ENCODE measurements around the gene ELF2. TPM values are rescaled to one million over a fixed set of nuclear protein-coding genes. Genes with fewer than 3 reads are reported as not detected.
A peak's percentile ranks its signal among the peaks of the same experiment; 100 is the strongest.

The ELF2 gene
- total RNA-seq, 1 donor from 2014 or later: 33.9 TPM

DNA sequence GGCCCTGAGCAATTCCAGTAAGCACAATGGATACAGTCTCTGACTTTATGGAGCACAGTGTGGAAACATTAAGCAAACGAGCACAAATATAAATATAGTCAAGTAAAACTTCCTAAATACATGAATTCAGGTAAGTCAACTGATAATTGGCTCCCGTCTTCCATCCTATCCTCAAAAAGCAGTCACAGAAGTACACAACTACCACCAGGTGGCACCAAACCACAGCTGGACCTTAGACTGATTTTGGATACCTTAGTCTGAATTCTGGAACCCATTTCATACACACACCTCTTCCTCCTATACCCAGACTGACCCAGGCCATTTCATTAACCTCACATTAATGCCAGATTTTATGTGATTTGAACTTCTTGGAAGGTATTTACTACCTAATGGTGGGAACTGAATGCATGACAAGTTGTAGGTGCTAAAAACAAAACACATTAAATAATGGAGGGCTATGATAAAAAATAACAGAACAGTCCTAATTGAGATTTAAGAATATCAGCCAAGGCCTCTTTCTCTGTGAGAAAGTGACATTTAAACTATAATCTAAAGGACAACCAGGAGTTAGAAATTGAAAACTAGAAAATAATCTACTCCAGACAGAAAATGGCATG, 77.5 kb downstream of the ELF2 start:
- intact Hi-C loops (cut with micrococcal nuclease): no loop called here
- no peaks in the 10 kb centered on the region for H3K27me3 ChIP-seq (ENCODE audit: low read depth)
- no peak overlapping the region for H3K27ac ChIP-seq (replicated peaks)
- no peak overlapping the region for H3K4me3 ChIP-seq
- no peaks in the 10 kb centered on the region for H3K36me3 ChIP-seq
- peak; percentile 43 for DNase-seq
- H3K9me3 ChIP-seq (replicated peaks): no peaks in the 10 kb centered on the region
- H3K4me1 ChIP-seq: peaks cover 10% of the 10 kb centered on the region
- TF ChIP-seq CTCF (IDR thresholded peaks at IDR 0.05; ENCODE audit: borderline replicate concordance): peak; percentile 93

GRCh38 chr4:139092271-139092670, 84.7 kb downstream of the ELF2 start:
- intact Hi-C loops (cut with micrococcal nuclease): no loop called here

GRCh38 chr4:139085141-139085540, 91.9 kb downstream of the ELF2 start:
- intact Hi-C loops (cut with micrococcal nuclease): no loop called here
- TF ChIP-seq CTCF (IDR thresholded peaks at IDR 0.05; ENCODE audit: borderline replicate concordance): peak; percentile 30
- peaks cover 50% of the 10 kb centered on the region for H3K4me1 ChIP-seq
- H3K4me3 ChIP-seq: peak overlapping the region; percentile 91
- H3K9me3 ChIP-seq (replicated peaks): no peaks in the 10 kb centered on the region
- no peaks in the 10 kb centered on the region for H3K27me3 ChIP-seq (ENCODE audit: low read depth)
- peak overlapping the region; percentile 97 for H3K27ac ChIP-seq (replicated peaks)
- no peak for DNase-seq
- H3K36me3 ChIP-seq: no peaks in the 10 kb centered on the region

More at GRCh38 chr4:139092271-139092670, 84.7 kb downstream of the ELF2 start:
- Histone ChIP-seq H3K4me1 (no peaks in the 10 kb centered on the region), H3K27me3 (ENCODE audit: low read depth) (no peaks in the 10 kb centered on the region), H3K27ac (replicated peaks) (no peak overlapping the region), H3K9me3 (replicated peaks) (no peaks in the 10 kb centered on the region), H3K36me3 (no peaks in the 10 kb centered on the region), H3K4me3 (no peak overlapping the region)
- TF ChIP-seq CTCF (IDR thresholded peaks at IDR 0.05; ENCODE audit: borderline replicate concordance): no peak
- DNase-seq: no peak

DNA sequence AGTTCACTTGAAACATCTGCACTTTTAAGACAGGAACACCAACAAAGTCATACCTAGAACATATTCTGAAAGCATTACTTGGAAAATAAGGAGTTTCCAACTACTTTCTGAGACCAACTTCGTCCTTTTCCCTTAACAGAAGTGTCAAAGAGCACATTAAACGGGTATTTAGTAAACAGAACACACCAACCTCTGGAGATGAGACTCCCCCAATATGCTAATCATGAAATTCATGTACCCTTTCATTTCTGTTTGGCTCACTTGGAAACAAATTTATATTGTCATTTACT, 92.3 kb downstream of the ELF2 start:
- no peak for DNase-seq
- TF ChIP-seq CTCF (IDR thresholded peaks at IDR 0.05; ENCODE audit: borderline replicate concordance): no peak
- Histone ChIP-seq H3K36me3 (no peaks in the 10 kb centered on the region), H3K4me3 (peak overlapping the region; percentile 91), H3K4me1 (peaks cover 54% of the 10 kb centered on the region), H3K27ac (replicated peaks) (peak overlapping the region; percentile 97), H3K9me3 (replicated peaks) (no peaks in the 10 kb centered on the region), H3K27me3 (ENCODE audit: low read depth) (no peaks in the 10 kb centered on the region)
- intact Hi-C loops (cut with micrococcal nuclease): no loop called here

DNA sequence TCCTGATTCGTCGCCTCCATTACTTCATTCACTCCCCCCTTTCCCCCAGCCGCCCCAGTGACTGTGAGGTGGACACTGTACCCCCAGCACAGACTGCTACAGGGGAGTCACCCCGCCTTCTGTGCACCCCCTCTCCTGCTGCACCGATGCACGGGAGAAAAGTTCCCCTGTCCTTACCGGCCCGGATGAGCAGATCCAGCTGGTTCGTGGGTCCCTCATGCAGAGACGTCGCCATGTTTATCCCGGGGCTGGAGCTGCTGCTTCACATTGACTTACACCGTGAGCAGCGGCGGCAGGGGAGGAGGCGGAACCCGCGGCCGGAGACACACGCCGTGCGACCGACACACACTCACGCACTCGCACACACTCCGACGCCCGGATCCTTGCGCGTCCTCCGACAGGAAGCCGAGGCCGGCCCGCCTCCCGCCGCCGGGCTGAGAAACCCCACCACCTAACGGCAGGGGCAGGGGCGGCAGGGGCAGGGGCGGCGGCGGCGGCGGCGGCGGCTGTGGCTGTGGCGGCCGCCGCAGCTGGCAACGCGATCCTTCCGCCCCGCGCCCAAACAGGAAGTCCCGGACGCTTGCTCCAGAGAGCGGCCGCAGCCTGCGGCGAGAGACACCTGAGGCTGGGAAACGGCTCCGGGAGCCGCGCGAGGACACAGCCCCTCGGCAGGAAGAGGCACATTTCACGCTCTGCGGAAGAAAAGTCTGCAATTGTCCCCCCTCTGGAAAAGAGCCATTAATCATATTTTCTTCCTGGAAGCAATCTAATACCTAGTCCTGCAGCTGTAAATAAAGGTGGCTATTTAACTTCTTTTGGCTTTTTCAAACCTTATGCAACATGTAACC, 92.8 kb downstream of the ELF2 start:
- TF ChIP-seq CTCF (IDR thresholded peaks at IDR 0.05; ENCODE audit: borderline replicate concordance): peak; percentile 58
- peak overlapping the region; percentile 97 for H3K27ac ChIP-seq (replicated peaks)
- H3K4me3 ChIP-seq: peak overlapping the region; percentile 91
- intact Hi-C loops (cut with micrococcal nuclease): no loop called here
- H3K9me3 ChIP-seq (replicated peaks): no peaks in the 10 kb centered on the region
- DNase-seq: peak; percentile 87
- peaks cover 59% of the 10 kb centered on the region for H3K4me1 ChIP-seq
- H3K36me3 ChIP-seq: no peaks in the 10 kb centered on the region
- no peaks in the 10 kb centered on the region for H3K27me3 ChIP-seq (ENCODE audit: low read depth)

Data from left ventricle myocardium inferior (tissue), 1 donor.